Brain microvascular endothelial cell (primary cell): ENCODE data around the gene IRF8.

ENCODE experiments used
- DNase-seq: peaks from one replicate; pipeline ENCODE4 v3.0.0-alpha.2; 2020
- H3K27ac ChIP-seq: fragments of 250-450 bp; sonication (Bioruptor Pico); 2 replicates; pipeline ENCODE4 v1.5.1; 2020; ENCODE audit warnings: mild to moderate bottlenecking, moderate library complexity
- H3K27me3 ChIP-seq: fragments of 250-450 bp; sonication (Bioruptor Pico); replicated peaks from 2 replicates; pipeline ENCODE4 v1.5.1; 2020; ENCODE audit warnings: mild to moderate bottlenecking
- H3K36me3 ChIP-seq: fragments of 250-450 bp; sonication (Bioruptor Pico); replicated peaks from 2 replicates; pipeline ENCODE4 v1.5.1; 2020; ENCODE audit warnings: mild to moderate bottlenecking
- H3K4me3 ChIP-seq: 2 replicates; pipeline ENCODE4 v1.5.1; 2011; ENCODE audit warnings: low read depth, mild to moderate bottlenecking, control low read depth, low read length, moderate library complexity
- CTCF ChIP-seq: IDR thresholded peaks from 2 replicates; pipeline ENCODE4 v1.5.1; 2011; ENCODE audit warnings: low read depth, mild to moderate bottlenecking, moderate library complexity, low read length, control low read depth, inconsistent platforms; ENCODE audit errors: missing control alignments
- in situ Hi-C: cut with HindIII; loops from 2 replicates; pipeline ENCODE4 v1.10.0; 2017; ENCODE audit warnings: low sequenced_read_pairs, low pct_ligation_motif_present

The IRF8 gene

DNA sequence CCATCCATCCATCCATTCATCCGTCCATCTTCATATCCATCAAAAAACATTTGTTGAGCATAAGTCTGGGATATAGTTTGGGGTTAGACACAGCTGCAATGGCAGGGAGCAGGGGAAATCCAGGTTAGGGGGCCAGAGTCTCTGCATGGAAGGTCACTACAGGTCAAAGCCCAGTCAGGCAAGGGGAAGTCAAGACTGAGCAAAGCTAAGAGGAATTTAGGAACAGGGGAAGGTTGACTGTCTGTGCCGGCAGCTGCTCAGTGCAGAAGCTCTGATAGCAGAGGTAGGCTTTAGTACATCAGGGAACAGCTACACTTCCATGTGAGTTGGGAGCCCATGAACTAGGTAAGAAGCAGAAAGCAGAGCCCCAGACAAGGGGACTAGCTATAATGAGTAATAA, 68.1 kb downstream of the IRF8 start:
- in situ Hi-C loops = no loop called here
- no peak for DNase-seq
- Histone ChIP-seq H3K27ac (no peak overlapping the region), H3K4me3 (no peak overlapping the region), H3K36me3 (no peaks in the 10 kb centered on the region), H3K27me3 (peaks cover 26% of the 10 kb centered on the region)
- no peak for TF ChIP-seq CTCF

GRCh38 chr16:85968041-85968920, 69.3 kb downstream of the IRF8 start:
- Histone ChIP-seq H3K36me3 (no peaks in the 10 kb centered on the region), H3K27ac (no peak overlapping the region), H3K4me3 (no peak overlapping the region), H3K27me3 (peaks cover 26% of the 10 kb centered on the region)
- no peak for DNase-seq
- no peak for TF ChIP-seq CTCF
- in situ Hi-C loops = no loop called here

- H3K27ac ChIP-seq = no peak overlapping the region
- H3K4me3 ChIP-seq = no peak overlapping the region
- TF ChIP-seq CTCF = no peak
- peak; percentile 43 for DNase-seq
- peaks cover 24% of the 10 kb centered on the region for H3K27me3 ChIP-seq
- in situ Hi-C loops = no loop called here
- H3K36me3 ChIP-seq = no peaks in the 10 kb centered on the region
Observed at GRCh38 chr16:85969159-85969558, 70.2 kb downstream of the IRF8 start.

DNA sequence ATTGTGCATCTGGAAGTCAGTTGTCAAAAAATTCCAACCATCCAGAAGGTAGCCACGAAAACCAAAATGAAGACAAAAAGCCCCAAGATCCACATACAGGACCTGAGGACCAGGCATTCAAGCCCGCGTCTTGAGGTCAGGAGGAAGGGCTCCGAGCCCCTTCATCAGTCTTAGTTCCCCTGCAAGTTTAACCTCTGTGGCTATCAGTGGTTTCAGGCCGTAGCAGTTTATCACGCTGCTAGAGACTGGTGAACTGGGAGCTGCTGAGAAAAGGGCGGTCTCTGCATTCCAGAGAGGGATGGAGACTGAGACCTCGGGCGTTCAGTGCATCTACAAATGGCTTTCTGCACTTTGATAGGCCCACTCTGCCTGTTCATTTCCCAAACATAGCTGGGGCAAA, 70.6 kb downstream of the IRF8 start:
- in situ Hi-C loops = no loop called here
- no peak for DNase-seq

GRCh38 chr16:85970016-85970733, 71.2 kb downstream of the IRF8 start:
- Histone ChIP-seq H3K36me3 (no peaks in the 10 kb centered on the region), H3K4me3 (no peak overlapping the region), H3K27ac (no peak overlapping the region), H3K27me3 (peaks cover 24% of the 10 kb centered on the region)
- in situ Hi-C loops = no loop called here
- TF ChIP-seq CTCF = no peak
- no peak for DNase-seq

More for the DNA sequence above, 70.6 kb downstream of the IRF8 start:
- H3K4me3 ChIP-seq = no peak overlapping the region
- peaks cover 24% of the 10 kb centered on the region for H3K27me3 ChIP-seq
- H3K36me3 ChIP-seq = no peaks in the 10 kb centered on the region
- no peak overlapping the region for H3K27ac ChIP-seq
- no peak for TF ChIP-seq CTCF
